ENCODE data around the gene MPPED1.

The MPPED1 gene

DNA sequence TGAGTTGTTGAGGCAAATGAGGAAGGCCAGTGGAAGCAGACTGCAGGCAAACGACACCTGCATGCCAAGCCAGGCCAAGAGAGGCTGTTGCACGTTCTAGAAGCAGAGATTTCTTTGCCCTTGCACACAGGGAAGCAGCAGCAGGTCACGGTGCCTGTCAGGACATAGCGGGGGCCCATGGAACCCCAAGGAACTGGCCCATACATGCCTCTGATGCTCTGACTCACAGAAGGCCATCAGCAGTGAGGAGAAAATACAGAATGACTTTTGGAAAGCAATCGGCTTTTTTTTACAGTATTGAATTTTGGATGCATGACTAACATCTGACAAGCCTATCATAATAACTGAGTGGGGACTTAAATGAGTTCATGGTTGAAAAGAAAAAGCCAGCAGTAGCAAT, 123.9 kb downstream of the MPPED1 start:
- no peak overlapping the region for H3K4me3 ChIP-seq (ENCODE audit: low read depth, low read length)

DNA sequence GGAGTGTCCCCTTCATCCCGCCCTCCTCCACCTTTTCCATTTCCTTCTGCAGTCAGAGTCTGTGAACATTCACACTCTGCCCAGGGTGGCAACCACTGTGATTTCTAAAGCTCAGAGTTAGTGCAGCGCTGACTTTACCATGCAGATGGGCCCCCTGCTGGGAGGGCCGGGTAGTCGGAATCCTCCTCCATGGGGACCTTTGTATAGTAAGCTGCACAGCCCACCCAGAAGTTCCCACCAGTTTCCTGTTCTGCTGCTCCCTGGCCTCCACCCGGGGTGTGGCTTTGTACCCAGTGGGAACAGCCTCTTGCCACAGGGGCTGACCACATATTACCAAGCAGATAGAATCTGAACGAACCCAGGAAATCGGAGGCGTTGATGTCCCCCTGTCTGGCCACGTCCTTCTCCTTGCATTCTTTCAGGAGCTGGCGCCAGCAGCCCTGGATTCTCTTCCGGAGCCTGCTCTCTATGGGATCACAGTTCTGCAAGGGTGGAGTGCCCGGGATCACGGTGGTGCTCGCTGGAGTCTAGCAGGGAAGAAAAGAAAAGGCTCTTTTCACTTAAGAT, 125.3 kb downstream of the MPPED1 start:
- no peak overlapping the region for H3K4me3 ChIP-seq (ENCODE audit: low read depth, low read length)

- H3K4me3 ChIP-seq (ENCODE audit: low read depth, low read length) = no peak overlapping the region
These were observed 128.0 kb downstream of the MPPED1 start for GRCh38 chr22:43539572-43540528.

DNA sequence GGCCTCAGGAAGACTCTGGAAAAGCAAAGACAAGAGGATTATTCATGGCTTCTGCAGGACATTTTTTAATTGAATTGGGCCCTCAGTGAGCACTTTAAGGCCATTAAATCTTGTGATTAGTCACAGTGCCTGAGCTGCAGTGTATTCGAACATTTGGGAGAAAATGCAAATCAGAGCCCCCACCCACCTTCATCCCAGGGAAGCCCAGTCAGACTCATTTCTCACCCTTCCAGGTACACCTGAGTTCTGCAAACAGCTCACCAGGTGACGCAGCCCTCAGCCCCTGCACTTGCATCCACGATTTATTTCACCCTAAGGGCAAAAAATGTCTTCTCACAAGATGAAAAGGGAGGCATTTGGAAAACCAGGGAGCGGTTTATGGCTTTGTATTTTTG, 128.7 kb downstream of the MPPED1 start:
- H3K4me3 ChIP-seq (ENCODE audit: low read depth, low read length) = no peak overlapping the region

- no peak overlapping the region for H3K4me3 ChIP-seq (ENCODE audit: low read depth, low read length)
These were observed 129.2 kb downstream of the MPPED1 start for GRCh38 chr22:43541022-43541421.

DNA sequence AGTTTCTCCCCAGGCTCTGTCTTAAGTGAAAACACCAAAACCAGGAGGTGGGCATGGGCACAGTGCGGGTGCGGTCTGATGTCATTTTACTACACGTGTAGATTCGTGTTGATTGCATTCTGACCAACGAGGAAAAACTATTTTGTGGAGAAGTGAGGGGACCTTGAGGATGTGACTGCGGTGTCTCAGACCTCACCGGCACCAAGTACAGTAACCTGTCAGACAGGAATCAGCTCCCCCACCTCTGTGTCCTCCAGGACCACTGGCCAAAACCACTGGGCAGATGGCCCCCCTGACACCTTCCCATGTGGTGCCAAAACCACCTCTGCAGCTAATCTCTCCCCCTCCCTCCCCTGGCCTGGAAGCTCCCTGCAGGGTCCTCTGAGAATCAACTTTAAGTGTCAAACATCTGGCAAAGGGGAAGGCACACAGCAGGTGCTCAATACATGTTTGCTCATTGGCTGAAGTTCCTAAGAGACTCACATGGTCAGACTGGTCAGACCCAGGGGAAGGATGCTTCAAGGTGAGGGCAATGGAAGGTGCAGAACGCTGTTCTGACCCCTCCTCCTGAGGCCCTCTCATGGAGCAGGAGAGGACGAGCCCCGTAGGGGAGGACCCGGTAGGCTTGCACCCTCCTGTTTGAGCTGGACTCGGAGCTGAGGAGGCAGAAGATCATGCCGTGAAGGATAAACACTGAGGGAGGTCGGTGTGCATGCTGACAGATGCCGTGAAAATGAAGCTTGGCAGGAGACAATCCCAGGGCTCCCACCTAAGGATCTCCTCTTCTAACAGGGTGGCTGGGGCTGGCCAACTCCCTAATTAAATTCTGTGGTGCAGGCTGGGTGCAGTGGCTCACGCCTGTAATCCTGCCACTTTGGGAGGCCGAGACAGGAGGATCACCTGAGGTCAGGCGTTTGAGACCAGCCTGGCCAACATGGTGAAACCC, 129.9 kb downstream of the MPPED1 start:
- H3K4me3 ChIP-seq (ENCODE audit: low read depth, low read length) = no peak overlapping the region

DNA sequence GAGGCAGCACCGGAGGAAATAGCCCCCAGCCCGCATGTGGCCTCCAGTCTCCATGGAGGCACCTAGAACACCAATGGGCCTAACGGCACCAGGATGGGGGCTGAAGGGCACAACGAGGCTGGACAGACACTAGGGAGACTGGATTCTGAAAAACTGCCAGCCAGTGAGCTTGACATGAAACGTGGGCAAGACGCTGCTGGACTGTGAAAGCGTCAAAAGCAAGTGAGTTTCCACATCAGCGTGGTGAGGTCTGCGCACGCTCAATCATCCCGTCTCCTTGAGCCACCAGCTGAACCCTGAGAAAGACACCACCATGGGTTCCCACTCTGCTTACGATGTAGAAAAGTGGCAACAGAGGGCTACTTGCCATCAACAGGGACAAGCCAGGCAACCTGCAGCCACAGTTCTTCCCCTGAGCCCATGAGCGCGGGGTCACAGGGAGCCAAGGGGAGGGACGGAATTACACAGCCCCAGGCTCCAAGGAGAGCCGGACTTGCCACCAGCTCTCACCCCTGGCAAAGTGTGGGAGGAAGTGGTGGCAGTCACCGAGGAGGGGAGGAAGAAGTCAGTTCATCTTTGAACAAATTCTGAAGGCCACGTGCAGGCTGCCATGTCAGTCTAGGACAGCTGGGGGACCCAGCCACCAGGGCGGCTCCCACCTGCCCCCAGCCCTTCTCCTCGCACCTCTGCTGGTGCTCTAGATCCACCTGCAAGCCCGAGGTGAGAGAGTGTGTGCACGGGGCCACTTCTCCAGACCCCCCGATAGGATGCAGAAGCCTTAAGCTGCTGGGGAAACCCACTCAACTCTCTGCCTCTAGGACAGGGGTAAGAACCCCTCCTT, 131.1 kb downstream of the MPPED1 start:
- H3K4me3 ChIP-seq (ENCODE audit: low read depth, low read length) = no peak overlapping the region

DNA sequence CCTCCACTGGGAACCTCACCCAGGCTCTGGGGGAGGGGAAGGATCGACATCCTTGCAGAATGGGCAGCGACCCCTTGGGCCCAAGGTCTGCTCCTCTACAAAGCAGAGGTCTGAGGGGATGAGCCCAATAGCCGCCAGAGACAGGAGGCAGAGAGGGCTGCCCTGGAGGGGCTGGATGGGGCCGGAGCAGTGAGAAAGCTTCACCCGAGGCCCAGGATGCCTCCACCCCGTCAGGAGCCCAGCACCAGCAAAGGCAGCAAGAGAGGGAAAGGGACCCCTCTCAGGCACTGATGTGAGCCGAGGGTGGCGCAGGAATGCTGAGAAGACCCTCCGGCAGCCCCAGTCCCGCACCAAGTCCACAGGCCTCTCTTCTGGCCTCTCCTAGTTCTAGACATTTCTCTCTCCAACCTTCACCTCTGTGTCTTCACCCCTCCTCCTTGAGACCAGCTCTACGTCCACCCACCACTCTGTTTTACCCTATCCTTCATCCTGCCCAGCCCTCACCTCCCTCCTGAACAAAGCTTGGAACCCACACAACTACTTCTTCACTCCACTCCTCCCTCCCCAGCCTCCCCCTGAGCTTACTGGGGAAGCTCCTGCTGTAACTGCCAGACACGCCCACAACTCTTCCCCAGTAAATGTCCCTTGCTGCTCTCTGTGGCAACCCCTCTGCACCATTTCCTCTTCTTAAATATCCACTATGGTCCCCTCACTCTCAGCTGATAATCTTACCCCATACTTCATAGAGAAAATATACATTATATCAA, 131.9 kb downstream of the MPPED1 start:
- H3K4me3 ChIP-seq (ENCODE audit: low read depth, low read length) = no peak overlapping the region

GRCh38 chr22:43544289-43544673, 132.5 kb downstream of the MPPED1 start:
- no peak overlapping the region for H3K4me3 ChIP-seq (ENCODE audit: low read depth, low read length)

- H3K4me3 ChIP-seq (ENCODE audit: low read depth, low read length) = no peak overlapping the region
These were observed 134.4 kb downstream of the MPPED1 start for GRCh38 chr22:43546186-43546585.

- H3K4me3 ChIP-seq (ENCODE audit: low read depth, low read length) = no peak overlapping the region
These were observed 138.3 kb downstream of the MPPED1 start for GRCh38 chr22:43550024-43550620.

GRCh38 chr22:43550672-43551071, 138.9 kb downstream of the MPPED1 start:
- no peak overlapping the region for H3K4me3 ChIP-seq (ENCODE audit: low read depth, low read length)

DNA sequence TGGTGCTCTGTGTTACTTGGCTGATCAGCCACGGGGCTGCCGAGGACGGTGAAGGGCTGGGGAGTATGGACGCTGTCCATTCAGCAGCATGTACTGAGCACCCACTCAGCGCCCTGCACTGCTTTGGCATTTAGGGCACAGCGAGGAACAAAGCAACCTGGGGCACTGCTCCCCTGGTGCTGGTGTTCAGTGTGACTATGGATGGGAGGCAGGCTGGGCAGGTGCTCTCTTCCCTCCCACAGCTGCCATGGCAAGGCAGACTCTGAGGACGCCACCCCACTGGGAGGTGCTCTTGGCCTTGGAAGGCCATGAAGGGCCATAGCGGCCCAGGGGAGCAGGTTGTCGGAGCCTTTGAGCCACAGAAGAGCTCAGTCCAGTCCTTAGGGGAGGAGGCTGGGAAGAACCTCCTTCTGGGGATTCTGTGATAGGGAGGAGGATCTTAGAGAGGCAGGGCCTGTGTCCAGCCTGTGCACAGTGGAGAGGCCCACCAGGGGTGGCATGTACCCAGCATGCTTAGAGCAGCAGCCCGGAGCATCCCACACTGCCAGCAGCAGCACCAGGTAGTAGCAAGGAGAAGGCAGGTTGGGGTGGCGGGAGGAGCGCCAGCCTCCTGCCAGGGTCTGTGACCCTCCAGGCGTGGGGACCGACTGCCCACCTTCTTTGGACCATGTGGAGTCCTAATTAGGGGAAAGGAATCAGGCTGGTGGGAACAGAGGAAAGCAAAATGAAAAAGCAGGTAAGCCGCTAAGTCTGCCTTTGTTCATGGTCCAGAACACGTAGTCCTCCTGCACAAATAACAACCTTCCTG, 141.8 kb downstream of the MPPED1 start:
- no peak overlapping the region for H3K4me3 ChIP-seq (ENCODE audit: low read depth, low read length)

GRCh38 chr22:43554259-43554636, 142.4 kb downstream of the MPPED1 start:
- no peak overlapping the region for H3K4me3 ChIP-seq (ENCODE audit: low read depth, low read length)

DNA sequence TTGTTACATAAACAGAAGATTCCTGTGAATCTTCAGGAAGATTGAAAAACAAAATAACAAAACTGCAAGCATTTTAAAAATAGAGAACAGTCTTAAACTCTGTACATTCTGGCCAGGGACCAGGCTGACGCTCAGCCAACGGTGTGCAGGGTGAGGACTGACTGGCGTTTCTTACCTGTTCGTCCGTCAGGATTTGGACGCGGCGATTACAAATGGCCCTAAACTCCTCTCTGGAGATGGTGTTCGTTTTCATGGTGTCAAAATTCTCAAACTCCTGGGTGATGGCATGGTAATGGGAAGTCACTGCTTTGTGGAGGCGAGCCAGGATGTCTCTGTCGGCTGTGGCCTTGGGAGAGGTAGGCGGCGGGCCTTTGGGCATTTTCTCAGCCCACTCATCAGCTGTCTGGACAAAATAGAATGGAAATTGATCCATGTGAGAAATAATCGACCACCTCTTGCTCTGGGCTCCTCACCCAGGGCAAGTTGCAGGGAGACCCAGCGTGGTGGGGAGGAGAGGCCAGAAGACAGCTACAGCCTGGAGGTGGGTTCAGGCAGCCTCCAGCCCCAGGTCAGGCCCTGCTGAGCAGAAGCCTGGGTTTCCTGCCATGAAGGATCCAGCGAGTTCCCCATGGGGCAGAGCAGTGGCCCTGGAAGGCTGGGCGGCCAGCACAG, 143.0 kb downstream of the MPPED1 start:
- no peak overlapping the region for H3K4me3 ChIP-seq (ENCODE audit: low read depth, low read length)

GRCh38 chr22:43555561-43556515, 144.0 kb downstream of the MPPED1 start:
- H3K4me3 ChIP-seq (ENCODE audit: low read depth, low read length) = no peak overlapping the region

Measured in iPS-11a (cell line).